HepG2 (cell line): Measurements from ENCODE around the gene ABHD6. TPM values are rescaled to one million over a fixed set of nuclear protein-coding genes. Genes with fewer than 3 reads are reported as not detected.

Source experiments
- FOSL2 ChIP-seq: sonication (generic); formaldehyde crosslinking; IDR thresholded peaks from 2 replicates; pipeline ENCODE4 v1.4.0; 2020; ENCODE audit warnings: missing genetic modification reagents
- HOXD1 ChIP-seq: sonication (generic); formaldehyde crosslinking; IDR thresholded peaks from 2 replicates; pipeline ENCODE4 v1.5.0; 2020; ENCODE audit warnings: missing genetic modification reagents
- ISL2 ChIP-seq: sonication (generic); formaldehyde crosslinking; IDR thresholded peaks from 2 replicates; pipeline ENCODE4 v1.5.0; 2020; ENCODE audit warnings: missing genetic modification reagents
- MIXL1 ChIP-seq: IDR thresholded peaks from 2 replicates; pipeline ENCODE4 v1.6.1; 2016
- MTF1 ChIP-seq: sonication (generic); formaldehyde crosslinking; IDR thresholded peaks from 2 replicates; pipeline ENCODE4 v1.5.0; 2020; ENCODE audit warnings: missing genetic modification reagents
- NPAS2 ChIP-seq: sonication (generic); formaldehyde crosslinking; IDR thresholded peaks from 2 replicates; pipeline ENCODE4 v1.8.0; 2022; ENCODE audit warnings: mild to moderate bottlenecking, missing genetic modification reagents, borderline replicate concordance
- NR2F2 ChIP-seq: IDR thresholded peaks from 2 replicates; pipeline ENCODE4 v1.6.1; 2012; ENCODE audit warnings: low read depth, inconsistent platforms, borderline replicate concordance
- SMC3 ChIP-seq: IDR thresholded peaks from 2 replicates; pipeline ENCODE4 v1.6.1; 2011; ENCODE audit warnings: low read length, improper control_type of control experiment
- ZNF17 ChIP-seq: sonication (generic); formaldehyde crosslinking; IDR thresholded peaks from 2 replicates; pipeline ENCODE4 v1.5.0; 2020; ENCODE audit warnings: mild to moderate bottlenecking, missing genetic modification reagents
- ZNF383 ChIP-seq: sonication (generic); formaldehyde crosslinking; IDR thresholded peaks from 2 replicates; pipeline ENCODE4 v1.4.0; 2020; ENCODE audit warnings: missing genetic modification reagents, mild to moderate bottlenecking, borderline replicate concordance
- ZNF577 ChIP-seq: sonication (generic); formaldehyde crosslinking; IDR thresholded peaks from 2 replicates; pipeline ENCODE4 v1.4.0; 2020; ENCODE audit warnings: mild to moderate bottlenecking, low read depth, missing genetic modification reagents, borderline replicate concordance
- ZNF737 ChIP-seq: sonication (generic); formaldehyde crosslinking; IDR thresholded peaks from 2 replicates; pipeline ENCODE4 v1.5.0; 2020; ENCODE audit warnings: missing genetic modification reagents, mild to moderate bottlenecking, borderline replicate concordance
- polyA plus RNA-seq, 8 experiments: library from polyadenylated mRNA; depleted of rRNA in 3 of 8; stranded (reverse) in 7 of 8; unstranded in 1 of 8; fragments of >200 nt; fragmentation: Illumina TruSeq in 4 of 8; extraction: Trizol in 4 of 8; gene quantifications; 2 replicates each; pipeline versions ENCODE4 v1.2.1 to v1.2.3, GENCODE V29; 2011 to 2016; ENCODE audit warnings: low read depth in 4 of 8, missing spikeins in 1 of 8, mixed read lengths in 1 of 8; ENCODE audit not compliant: insufficient read depth in 1 of 8
- total RNA-seq, 5 experiments: library from RNA; depleted of rRNA; stranded (reverse); fragments of >200 nt; fragmentation: Illumina TruSeq; extraction: Trizol; gene quantifications; 2 replicates each; pipeline ENCODE4 v1.2.3, GENCODE V29; 2016; ENCODE audit warnings: low read depth in 1 of 5
- TF ChIP-seq, protein P1 (sequence below): sonication (generic); formaldehyde crosslinking; IDR thresholded peaks from 2 replicates; pipeline ENCODE4 v1.4.0; 2020; ENCODE audit warnings: mild to moderate bottlenecking, missing genetic modification reagents
- TF ChIP-seq, protein P2 (sequence below): sonication (generic); formaldehyde crosslinking; IDR thresholded peaks from 2 replicates; pipeline ENCODE4 v1.5.0; 2020; ENCODE audit warnings: mild to moderate bottlenecking, missing genetic modification reagents, moderate library complexity
- TF ChIP-seq, protein P3 (sequence below): sonication (generic); IDR thresholded peaks from 2 replicates; pipeline ENCODE4 v1.6.1; 2016; ENCODE audit warnings: low read depth, borderline replicate concordance

The ABHD6 gene
- total and polyA plus RNA-seq, 2 of the 13 experiments (the other 11 are each of a cell fraction or from before 2014, with no cell fraction given), result 9.0 to 17.2 TPM

DNA sequence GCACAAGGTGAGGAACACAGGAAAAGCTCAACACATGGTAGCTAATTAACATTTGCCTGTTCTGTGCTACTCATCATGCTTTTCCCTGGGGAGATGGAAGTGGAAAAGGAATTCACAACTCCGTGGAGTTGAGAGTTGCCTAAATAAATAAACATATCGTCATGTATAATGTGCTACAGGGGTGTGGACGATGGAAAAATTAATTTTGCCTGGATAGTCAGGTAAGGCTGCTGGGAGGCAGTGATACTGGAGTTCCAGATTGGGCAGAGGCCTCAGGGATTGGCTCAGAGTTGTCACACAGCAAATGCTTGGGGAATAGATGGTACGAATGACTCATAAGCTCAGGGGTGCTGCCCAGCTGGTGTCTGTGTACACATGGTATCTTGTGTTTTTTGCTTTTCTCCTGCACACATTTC is 3.1 kb upstream of the ABHD6 start (continued):
- TF ChIP-seq ZNF383 (no peak), FOSL2 (CRISPR knock-in tag) (peak; percentile 92), MTF1 (CRISPR knock-in tag) (no peak), ISL2 (CRISPR knock-in tag) (no peak), ZNF577 (no peak), NPAS2 (CRISPR knock-in tag) (no peak), ZNF737 (CRISPR knock-in tag) (no peak), MIXL1 (no peak), NR2F2 (no peak), HOXD1 (CRISPR knock-in tag) (no peak), SMC3 (no peak), ZNF17 (CRISPR knock-in tag) (no peak)
- TF ChIP-seq, protein P1, sequence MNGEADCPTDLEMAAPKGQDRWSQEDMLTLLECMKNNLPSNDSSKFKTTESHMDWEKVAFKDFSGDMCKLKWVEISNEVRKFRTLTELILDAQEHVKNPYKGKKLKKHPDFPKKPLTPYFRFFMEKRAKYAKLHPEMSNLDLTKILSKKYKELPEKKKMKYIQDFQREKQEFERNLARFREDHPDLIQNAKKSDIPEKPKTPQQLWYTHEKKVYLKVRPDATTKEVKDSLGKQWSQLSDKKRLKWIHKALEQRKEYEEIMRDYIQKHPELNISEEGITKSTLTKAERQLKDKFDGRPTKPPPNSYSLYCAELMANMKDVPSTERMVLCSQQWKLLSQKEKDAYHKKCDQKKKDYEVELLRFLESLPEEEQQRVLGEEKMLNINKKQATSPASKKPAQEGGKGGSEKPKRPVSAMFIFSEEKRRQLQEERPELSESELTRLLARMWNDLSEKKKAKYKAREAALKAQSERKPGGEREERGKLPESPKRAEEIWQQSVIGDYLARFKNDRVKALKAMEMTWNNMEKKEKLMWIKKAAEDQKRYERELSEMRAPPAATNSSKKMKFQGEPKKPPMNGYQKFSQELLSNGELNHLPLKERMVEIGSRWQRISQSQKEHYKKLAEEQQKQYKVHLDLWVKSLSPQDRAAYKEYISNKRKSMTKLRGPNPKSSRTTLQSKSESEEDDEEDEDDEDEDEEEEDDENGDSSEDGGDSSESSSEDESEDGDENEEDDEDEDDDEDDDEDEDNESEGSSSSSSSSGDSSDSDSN (CRISPR knock-in tag), result no peak
- TF ChIP-seq, protein P2, sequence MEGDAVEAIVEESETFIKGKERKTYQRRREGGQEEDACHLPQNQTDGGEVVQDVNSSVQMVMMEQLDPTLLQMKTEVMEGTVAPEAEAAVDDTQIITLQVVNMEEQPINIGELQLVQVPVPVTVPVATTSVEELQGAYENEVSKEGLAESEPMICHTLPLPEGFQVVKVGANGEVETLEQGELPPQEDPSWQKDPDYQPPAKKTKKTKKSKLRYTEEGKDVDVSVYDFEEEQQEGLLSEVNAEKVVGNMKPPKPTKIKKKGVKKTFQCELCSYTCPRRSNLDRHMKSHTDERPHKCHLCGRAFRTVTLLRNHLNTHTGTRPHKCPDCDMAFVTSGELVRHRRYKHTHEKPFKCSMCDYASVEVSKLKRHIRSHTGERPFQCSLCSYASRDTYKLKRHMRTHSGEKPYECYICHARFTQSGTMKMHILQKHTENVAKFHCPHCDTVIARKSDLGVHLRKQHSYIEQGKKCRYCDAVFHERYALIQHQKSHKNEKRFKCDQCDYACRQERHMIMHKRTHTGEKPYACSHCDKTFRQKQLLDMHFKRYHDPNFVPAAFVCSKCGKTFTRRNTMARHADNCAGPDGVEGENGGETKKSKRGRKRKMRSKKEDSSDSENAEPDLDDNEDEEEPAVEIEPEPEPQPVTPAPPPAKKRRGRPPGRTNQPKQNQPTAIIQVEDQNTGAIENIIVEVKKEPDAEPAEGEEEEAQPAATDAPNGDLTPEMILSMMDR, result no peak
- TF ChIP-seq, protein P3, sequence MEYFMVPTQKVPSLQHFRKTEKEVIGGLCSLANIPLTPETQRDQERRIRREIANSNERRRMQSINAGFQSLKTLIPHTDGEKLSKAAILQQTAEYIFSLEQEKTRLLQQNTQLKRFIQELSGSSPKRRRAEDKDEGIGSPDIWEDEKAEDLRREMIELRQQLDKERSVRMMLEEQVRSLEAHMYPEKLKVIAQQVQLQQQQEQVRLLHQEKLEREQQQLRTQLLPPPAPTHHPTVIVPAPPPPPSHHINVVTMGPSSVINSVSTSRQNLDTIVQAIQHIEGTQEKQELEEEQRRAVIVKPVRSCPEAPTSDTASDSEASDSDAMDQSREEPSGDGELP, result peak; percentile 94
